Right lobe of liver (tissue), 6 donors: ENCODE data around the gene PPME1. TPM values are rescaled to one million over a fixed set of nuclear protein-coding genes. Genes with fewer than 3 reads are reported as not detected.

ENCODE experiments used
- ATAC-seq, 4 donors: fragments of 200-7000 bp; cut with Tn5 transposase; one replicate each; pipeline ENCODE4 v1.9.1; 2020; ENCODE audit warnings: mild to moderate bottlenecking in 4 of 4, moderate library complexity in 4 of 4
- DNase-seq, 3 donors: peaks; one replicate each; pipeline ENCODE4 v3.0.0-alpha.2; 2020
- H3K27ac ChIP-seq, 3 donors: fragments of 200-600 bp; one replicate each; pipeline ENCODE4 v1.8.0; 2022
- H3K27me3 ChIP-seq, 2 donors: fragments of 200-600 bp; one replicate each; pipeline ENCODE4 v1.8.0; 2022
- H3K36me3 ChIP-seq, 4 donors: fragments of 200-600 bp; sonication (generic) in 1 of 4; one replicate each; pipeline versions ENCODE4 v1.5.1 to v1.8.0; 2017 to 2022; ENCODE audit warnings: control low read depth in 1 of 4
- H3K4me1 ChIP-seq, 4 donors: fragments of 200-600 bp; sonication (generic) in 1 of 4; one replicate each; pipeline versions ENCODE4 v1.5.1 to v1.8.0; 2017 to 2022; ENCODE audit warnings: control low read depth in 1 of 4
- H3K4me3 ChIP-seq, 3 donors: fragments of 200-600 bp; one replicate each; pipeline ENCODE4 v1.8.0; 2022
- H3K9me3 ChIP-seq, 4 donors: fragments of 200-600 bp; sonication (generic) in 1 of 4; one replicate each; pipeline versions ENCODE4 v1.5.1 to v1.8.0; 2017 to 2022; ENCODE audit warnings: control low read depth in 1 of 4
- CTCF ChIP-seq, 4 donors: fragments of 200-600 bp in 3 of 4; fragments of 450-650 bp in 1 of 4; IDR thresholded peaks; one replicate each; pipeline versions ENCODE4 v1.5.1 to v1.8.0; 2016 to 2022; ENCODE audit warnings: antibody characterized with exemption in 4 of 4, mild to moderate bottlenecking in 2 of 4
- POLR2A ChIP-seq: fragments of 450-650 bp; IDR thresholded peaks from one replicate; pipeline ENCODE4 v1.6.1; 2017; ENCODE audit warnings: antibody characterized with exemption, mild to moderate bottlenecking
- WGBS: methylation state at CpG from one replicate; pipeline ENCODE4 v1.1.6; 2018; ENCODE audit warnings: low coverage, low lambda C conversion rate; ENCODE audit not compliant: insufficient coverage; ENCODE audit errors: missing lambda C conversion rate; 5-methylcytosine and 5-hydroxymethylcytosine counted together
- intact Hi-C, 2 donors: fragments of 100-400 bp; cut with DNase I; formaldehyde crosslinking; loops; one replicate each; pipeline versions ENCODE4 v1.11.2 to v1.14.1; 2022
- total RNA-seq, 6 experiments: library from RNA; depleted of rRNA in 2 of 6; stranded (reverse); fragments of >200 nt in 2 of 6; fragmentation: NEBNext Ultra II Directional in 3 of 6; extraction: Animal tissue kit (Norgen Biotek cat#: 25700) in 3 of 6; gene quantifications; one replicate each; pipeline versions ENCODE4 v1.1.0 to v1.2.4, GENCODE V29; 2016 to 2023
- donor health status: DM: no; HTN: yes; CAD: no.
- donor health status: DM: no; HTN: no; CAD: no.
- donor health status: DM: no; HTN: no; CAD: no.
- donor health status: DM: no; HTN: yes; CAD: no.
- donor health status: DM: no; HTN: yes; CAD: no.

Gene PPME1
- total RNA-seq, 6 experiments from 2014 or later, result 8.9 to 18.9 (median 13.0) TPM

GRCh38 chr11:74204701-74205100, 33.6 kb downstream of the PPME1 start:
- DNase-seq, result no peak
- Histone ChIP-seq H3K9me3 (no peaks in the 10 kb centered on the region), H3K4me1 (no peaks in the 10 kb centered on the region), H3K36me3 (peaks cover 0 to 14% (median 0%) of the 10 kb centered on the region in 4 donors), H3K27ac (no peak overlapping the region), H3K27me3 (no peaks in the 10 kb centered on the region), H3K4me3 (no peak overlapping the region)
- ATAC-seq, result no peak
- intact Hi-C loops, result no loop called here
- no peak for TF ChIP-seq POLR2A
- TF ChIP-seq CTCF (IDR thresholded peaks at IDR 0.05), result no peak
- WGBS, result 100% methylated on average over 1 of the region's 1 CpG

- Histone ChIP-seq H3K9me3 (no peaks in the 10 kb centered on the region), H3K27me3 (no peaks in the 10 kb centered on the region), H3K27ac (no peak overlapping the region), H3K4me1 (no peaks in the 10 kb centered on the region), H3K36me3 (peaks cover 0 to 14% (median 0%) of the 10 kb centered on the region in 4 donors), H3K4me3 (no peak overlapping the region)
- intact Hi-C loops, result no loop called here
- 100% methylated on average over 1 of the region's 1 CpG for WGBS
- TF ChIP-seq POLR2A (no peak), CTCF (IDR thresholded peaks at IDR 0.05) (no peak)
- DNase-seq, result no peak
- ATAC-seq, result no peak
Measured at GRCh38 chr11:74205181-74205580, 34.1 kb downstream of the PPME1 start.

DNA sequence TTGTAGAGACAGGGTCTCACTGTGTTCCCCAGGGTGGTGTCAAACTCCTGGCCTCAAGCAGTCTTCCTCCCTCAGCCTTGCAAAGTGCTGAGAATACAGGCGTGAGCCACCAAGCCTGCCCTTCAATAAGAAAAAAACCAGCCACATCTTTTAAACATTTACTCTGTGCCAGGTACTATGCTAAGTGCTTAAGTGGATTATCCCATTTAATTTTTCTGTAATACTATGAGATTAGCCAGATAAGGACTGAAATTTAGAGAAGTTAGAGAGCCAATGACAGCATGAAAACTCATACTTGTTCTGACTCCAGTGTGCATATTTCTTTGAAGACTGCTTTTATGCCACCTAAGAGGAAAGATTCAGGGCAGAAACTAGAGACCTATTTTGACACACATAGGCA, 35.7 kb downstream of the PPME1 start:
- no peaks in the 10 kb centered on the region for H3K4me1 ChIP-seq
- ATAC-seq (no peak), DNase-seq (no peak)
- H3K27me3 ChIP-seq, result no peaks in the 10 kb centered on the region
- H3K4me3 ChIP-seq, result no peak overlapping the region
- peaks cover 0 to 14% (median 0%) of the 10 kb centered on the region in 4 donors for H3K36me3 ChIP-seq
- intact Hi-C loops, result no loop called here
- no peak for TF ChIP-seq CTCF (IDR thresholded peaks at IDR 0.05)
- TF ChIP-seq POLR2A, result no peak
- no peak overlapping the region for H3K27ac ChIP-seq
- WGBS, result 100% methylated on average over 1 of the region's 1 CpG
- H3K9me3 ChIP-seq, result no peaks in the 10 kb centered on the region

DNA sequence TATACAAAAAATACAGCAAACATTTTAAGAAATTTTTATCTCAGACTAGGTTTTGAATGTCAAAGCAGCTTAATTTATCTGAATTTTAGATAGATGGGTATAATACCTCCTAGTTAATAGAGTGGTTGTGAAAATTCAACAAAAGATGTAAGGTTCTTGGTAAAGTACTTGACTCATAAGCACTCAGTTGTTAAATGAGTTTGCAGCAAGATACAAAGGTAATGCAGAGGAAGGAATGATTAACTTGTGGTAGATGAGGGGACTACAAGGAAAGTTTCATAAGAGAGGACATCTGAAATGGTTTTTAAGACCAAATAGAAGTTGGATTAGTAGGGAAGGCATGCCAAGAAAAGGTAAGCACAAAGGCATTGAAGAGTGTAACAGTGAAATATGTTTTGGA, 37.4 kb downstream of the PPME1 start:
- DNase-seq, result no peak
- no peak for TF ChIP-seq CTCF (IDR thresholded peaks at IDR 0.05)
- TF ChIP-seq POLR2A, result no peak
- H3K36me3 ChIP-seq, result peaks cover 0 to 14% (median 0%) of the 10 kb centered on the region in 4 donors
- intact Hi-C loops, result no loop called here
- no peaks in the 10 kb centered on the region for H3K4me1 ChIP-seq
- H3K27me3 ChIP-seq, result no peaks in the 10 kb centered on the region
- H3K9me3 ChIP-seq, result no peaks in the 10 kb centered on the region
- ATAC-seq, result no peak
- no peak overlapping the region for H3K4me3 ChIP-seq
- H3K27ac ChIP-seq, result no peak overlapping the region

- no peak for TF ChIP-seq CTCF (IDR thresholded peaks at IDR 0.05)
- no peak for TF ChIP-seq POLR2A
- Histone ChIP-seq H3K9me3 (no peaks in the 10 kb centered on the region), H3K36me3 (no peaks in the 10 kb centered on the region), H3K4me1 (no peaks in the 10 kb centered on the region), H3K27ac (no peak overlapping the region), H3K4me3 (no peak overlapping the region), H3K27me3 (no peaks in the 10 kb centered on the region)
- DNase-seq (no peak), ATAC-seq (no peak)
- 100% methylated on average over 2 of the region's 2 CpGs for WGBS
- intact Hi-C loops, result no loop called here
Measured at GRCh38 chr11:74212533-74212932, 41.4 kb downstream of the PPME1 start.
